NCI-H524 (cell line): ENCODE measurements around the gene ARNT2.

Experiments
- DNase-seq, 2 experiments: peaks; one replicate each; lab custom pipeline; 2025; lab: John Stamatoyannopoulos, UW

ARNT2 gene

GRCh38 chr15:80514071-80514780 is 110.0 kb downstream of the ARNT2 start:
- no peak for DNase-seq

- DNase-seq, result no peak
Measured at GRCh38 chr15:80517290-80517689, 113.1 kb downstream of the ARNT2 start.

GRCh38 chr15:80518522-80518921 is 114.3 kb downstream of the ARNT2 start:
- DNase-seq, result no peak

DNA sequence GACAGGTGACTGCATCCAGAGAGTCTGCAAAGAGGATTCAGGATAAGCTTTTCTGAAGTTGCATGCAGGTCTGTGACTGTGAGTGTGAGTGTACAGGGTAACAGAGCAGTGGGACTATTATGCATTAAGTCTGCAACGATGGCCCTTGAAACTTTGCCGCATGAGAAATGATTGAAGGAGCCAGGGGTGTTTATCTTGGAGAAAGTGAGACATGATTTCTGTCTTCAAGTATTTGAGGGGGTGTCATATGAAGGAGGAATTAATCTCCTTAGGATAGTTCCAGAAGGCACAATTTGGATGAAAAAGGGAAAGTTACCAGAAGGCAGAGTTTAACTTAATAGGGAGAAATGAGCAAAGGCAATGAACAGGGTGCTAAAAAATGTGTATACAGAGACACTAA is 119.6 kb downstream of the ARNT2 start:
- DNase-seq, result no peak

DNA sequence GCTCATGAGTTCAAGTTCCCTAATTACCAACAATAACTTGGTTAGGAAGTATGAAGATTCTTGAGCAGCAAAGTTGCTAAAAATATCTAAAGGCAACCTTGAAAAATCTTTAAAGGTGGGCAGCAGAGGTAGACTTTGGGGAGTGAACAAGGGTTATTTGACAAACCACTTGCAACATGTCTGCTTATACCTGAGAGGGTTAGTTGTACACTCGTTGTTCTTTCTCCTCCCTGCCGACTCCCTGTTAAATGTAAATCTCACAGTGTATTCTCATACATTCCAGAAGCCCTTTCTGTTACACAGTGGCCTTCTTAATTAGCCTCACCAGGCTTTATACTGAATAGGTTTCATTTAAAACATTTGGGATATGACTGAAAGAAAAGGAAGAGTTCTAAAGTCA is 121.7 kb downstream of the ARNT2 start:
- no peak for DNase-seq

GRCh38 chr15:80526556-80527340 is 122.6 kb downstream of the ARNT2 start:
- DNase-seq, result no peak

DNA sequence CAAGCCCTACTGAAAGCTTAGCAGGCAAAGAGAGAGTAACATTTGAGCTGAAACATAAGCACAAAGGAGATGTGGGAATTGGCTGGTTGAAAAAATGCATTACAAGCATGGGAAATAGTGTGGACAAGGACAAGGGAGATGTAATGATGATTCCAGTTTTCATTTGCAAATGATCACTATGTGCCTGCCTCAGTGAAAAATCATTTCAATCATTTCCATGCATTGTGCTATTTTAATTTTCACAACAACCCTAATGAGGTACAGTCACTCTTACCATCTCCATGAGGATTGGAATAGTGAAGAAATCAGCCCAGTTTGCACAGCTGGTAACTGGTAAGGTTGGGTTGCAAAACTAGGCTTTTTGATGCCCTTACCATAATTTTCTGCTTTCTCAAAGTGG is 123.2 kb downstream of the ARNT2 start:
- DNase-seq, result no peak

- no peak for DNase-seq
Measured at GRCh38 chr15:80527961-80528360, 123.8 kb downstream of the ARNT2 start.

DNA sequence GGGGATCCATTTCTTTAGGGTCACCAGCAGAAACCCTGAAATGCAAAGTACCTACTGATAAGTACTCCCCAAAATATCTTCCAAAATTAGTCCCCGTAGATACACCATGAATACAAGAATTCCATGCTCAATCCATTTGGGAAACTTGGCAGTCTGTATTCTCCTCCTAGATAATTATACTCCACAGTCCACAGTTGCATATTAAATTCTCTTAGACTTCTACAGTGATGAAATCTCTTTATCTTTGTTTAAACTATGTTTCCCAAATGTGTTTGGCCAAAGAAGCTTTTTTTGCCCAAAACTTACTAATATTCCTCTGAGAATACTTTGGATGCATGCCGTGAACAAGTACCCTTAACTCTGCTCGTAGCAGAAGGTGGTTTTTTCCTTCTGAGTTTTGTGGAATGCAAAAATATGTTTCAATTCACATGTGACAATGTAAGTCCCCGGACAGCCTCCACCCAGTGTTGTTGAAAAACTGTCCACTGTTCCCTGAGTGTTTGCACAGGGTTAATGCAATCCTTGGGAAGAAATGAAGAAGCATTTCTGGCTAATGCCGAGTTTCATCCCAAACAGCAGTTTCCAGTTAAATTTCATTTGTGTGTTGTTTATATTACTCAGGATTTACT is 126.7 kb downstream of the ARNT2 start:
- DNase-seq, result no peak

DNA sequence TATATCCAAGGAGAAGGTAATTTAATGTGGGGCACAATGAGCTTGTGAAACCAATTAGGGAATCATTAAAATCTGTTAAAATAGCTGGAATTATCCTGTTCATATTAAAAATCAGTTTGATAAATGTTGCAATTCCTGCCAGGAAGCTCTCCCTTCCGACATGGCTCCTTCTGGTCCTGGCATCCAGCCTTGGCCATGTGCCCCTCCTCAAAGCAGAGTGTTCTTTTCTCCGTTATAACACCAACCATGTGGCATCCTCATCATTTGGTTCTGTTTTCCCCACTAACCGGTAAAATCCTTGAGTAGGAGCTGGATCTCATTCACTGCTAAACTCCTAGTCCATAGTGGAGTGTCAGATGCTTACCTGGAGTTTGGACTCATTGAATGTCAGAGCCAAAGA is 127.2 kb downstream of the ARNT2 start:
- DNase-seq, result no peak

DNA sequence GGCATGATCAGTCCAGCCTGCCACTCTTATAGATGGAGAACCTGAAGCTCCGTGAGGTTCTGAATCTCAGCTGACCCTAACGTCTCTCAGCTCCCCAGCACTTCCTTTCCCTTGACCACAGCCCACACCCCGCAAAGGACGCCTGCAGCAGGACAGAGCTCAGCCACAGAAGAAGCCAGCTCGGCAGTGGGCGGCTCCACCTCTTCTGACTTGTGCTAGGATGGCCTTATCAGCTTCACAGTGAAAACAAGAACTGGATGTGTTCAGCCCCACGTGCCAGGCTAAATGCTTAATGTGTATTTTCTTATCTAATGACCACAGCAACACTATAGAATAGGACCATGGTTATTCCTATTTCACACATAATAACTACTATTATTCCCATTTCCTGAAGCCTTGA is 127.6 kb downstream of the ARNT2 start:
- DNase-seq, result no peak

DNA sequence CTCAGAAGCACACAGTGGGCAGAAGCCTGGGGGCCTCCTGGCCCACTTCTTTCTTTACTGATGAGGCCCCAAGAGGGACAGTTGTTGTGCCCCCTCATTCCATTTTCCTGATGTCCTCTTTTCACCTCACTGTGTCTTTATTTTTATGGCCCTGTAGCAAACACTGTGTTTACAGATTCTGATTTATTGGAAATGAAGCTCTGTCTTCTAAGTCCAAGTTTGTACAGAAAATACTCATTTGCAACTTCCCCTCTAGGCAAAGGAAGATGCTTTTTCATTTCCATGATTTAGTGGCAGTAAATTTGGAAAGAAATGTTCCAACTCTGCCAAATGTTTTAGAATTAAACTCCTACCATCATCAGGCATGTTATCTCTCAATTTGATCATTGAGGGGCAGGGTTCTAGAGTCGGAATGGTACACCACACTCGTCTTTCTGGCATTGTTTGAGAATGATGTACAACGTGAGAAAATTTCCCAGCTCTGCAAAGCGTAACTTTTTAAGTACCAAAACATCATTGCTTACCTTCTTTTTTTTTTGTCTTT is 129.7 kb downstream of the ARNT2 start:
- no peak for DNase-seq

GRCh38 chr15:80536231-80536630 is 132.0 kb downstream of the ARNT2 start:
- DNase-seq, result no peak

GRCh38 chr15:80536716-80537115 is 132.5 kb downstream of the ARNT2 start:
- no peak for DNase-seq

GRCh38 chr15:80545078-80545477 is 140.9 kb downstream of the ARNT2 start:
- no peak for DNase-seq

- no peak for DNase-seq
Measured at GRCh38 chr15:80547264-80547663, 143.1 kb downstream of the ARNT2 start.

GRCh38 chr15:80549191-80549590 is 145.0 kb downstream of the ARNT2 start:
- no peak for DNase-seq

DNA sequence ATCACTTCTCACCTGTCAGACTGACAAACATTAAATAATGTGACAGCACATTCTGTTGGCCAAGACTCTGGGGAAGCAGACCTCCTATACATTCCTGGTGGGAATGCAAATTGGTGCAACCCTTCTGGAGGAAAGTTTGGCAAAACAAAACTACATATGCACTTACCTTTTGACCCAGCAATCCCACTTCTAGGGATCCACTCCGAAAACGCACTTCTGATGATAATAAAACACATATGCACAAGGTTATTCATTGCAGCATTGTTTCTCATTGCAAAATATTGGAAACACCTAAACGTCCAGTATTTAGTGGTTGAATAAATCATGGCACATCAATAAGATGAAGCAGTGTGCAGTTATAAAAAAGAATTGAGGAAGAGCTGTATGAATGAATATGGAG is 145.5 kb downstream of the ARNT2 start:
- no peak for DNase-seq

DNA sequence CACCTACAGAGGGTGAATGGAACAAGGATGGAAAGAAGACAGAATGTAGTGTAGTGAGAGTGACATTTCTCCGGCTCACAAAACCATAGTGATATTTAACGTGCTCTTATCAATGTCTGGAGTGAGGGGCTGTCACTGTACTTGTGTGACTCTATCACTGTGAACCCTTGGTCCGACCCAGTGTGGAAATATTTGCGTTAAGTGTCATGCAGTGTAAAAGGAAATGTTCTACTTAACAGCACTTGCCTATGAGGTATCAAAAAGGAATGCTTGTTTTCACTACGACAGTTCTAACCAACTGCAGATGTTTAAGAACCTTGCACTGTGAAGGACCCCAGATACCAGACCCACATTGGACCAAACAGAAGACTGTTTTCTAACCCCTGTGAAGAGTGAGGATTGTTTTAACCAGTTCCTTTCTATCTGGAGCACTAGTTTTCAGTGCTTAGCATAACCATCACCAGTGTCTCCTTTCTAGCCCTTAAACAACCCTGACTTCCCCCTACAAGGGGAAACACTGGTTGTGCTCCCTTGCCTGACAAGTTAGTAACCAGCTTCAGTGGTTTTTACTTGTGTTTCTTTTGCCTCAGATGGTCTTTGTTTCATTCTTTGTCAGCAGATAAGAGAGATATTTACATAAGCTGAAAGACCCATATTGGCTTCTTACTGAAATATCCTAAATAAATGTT is 146.2 kb downstream of the ARNT2 start:
- no peak for DNase-seq

GRCh38 chr15:80550908-80551260 is 146.7 kb downstream of the ARNT2 start:
- DNase-seq, result no peak

DNA sequence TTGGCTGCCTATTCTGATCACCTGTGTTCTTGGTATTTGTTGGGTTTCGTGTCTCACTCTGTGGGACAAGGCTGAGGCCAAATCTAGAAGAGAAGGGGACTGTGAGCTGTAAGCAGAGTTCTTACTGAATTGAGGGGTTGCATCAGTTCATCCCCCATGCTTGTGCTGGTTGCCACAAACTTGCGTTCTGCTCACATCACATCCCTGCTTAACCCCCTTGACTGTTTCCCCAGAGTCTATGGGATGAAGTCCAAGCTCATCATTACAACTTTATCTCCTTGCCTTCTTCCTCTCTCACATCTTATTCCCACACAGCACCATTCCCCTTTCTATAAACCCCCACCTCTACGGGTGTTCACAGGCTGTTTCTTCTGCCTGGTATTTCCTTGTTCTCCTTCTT is 147.2 kb downstream of the ARNT2 start:
- no peak for DNase-seq

GRCh38 chr15:80554560-80554959 is 150.4 kb downstream of the ARNT2 start:
- DNase-seq, result no peak
